ENCODE data around the gene NOL3.

Gene NOL3

GRCh38 chr16:67190448-67191399, 20.4 kb downstream of the NOL3 start:
- no peak for DNase-seq

GRCh38 chr16:67191411-67191994, 21.2 kb downstream of the NOL3 start:
- no peak for DNase-seq

GRCh38 chr16:67191995-67192681, 21.8 kb downstream of the NOL3 start, which contains the start of gene E2F4:
TSS of gene E2F4 (plus strand) at chr16:67192155. CDS start at chr16:67192228, 73 bp downstream.
- peak; percentile 84 for DNase-seq

GRCh38 chr16:67192781-67193361, 22.5 kb downstream of the NOL3 start:
- DNase-seq = no peak

GRCh38 chr16:67193536-67193935, 23.2 kb downstream of the NOL3 start:
- no peak for DNase-seq

- no peak for DNase-seq
Measured at GRCh38 chr16:67194260-67194659, 23.9 kb downstream of the NOL3 start.

GRCh38 chr16:67195676-67196075, 25.3 kb downstream of the NOL3 start:
- DNase-seq = no peak

- no peak for DNase-seq
Measured at GRCh38 chr16:67196881-67197280, 26.5 kb downstream of the NOL3 start.

- no peak for DNase-seq
Measured at GRCh38 chr16:67197704-67198103, 27.4 kb downstream of the NOL3 start.

- DNase-seq = no peak
Measured at GRCh38 chr16:67198238-67198734, 27.9 kb downstream of the NOL3 start.

GRCh38 chr16:67199011-67199807, 28.9 kb downstream of the NOL3 start, which contains the start of gene ELMO3:
TSS of gene ELMO3 (plus strand) at chr16:67199131. CDS start at chr16:67199327, 196 bp downstream.
- no peak for DNase-seq

- DNase-seq = no peak
Measured at GRCh38 chr16:67199808-67200198, 29.5 kb downstream of the NOL3 start.

GRCh38 chr16:67200491-67200890, 30.2 kb downstream of the NOL3 start:
- DNase-seq = no peak

- DNase-seq = no peak
Measured at GRCh38 chr16:67201411-67202345, 31.3 kb downstream of the NOL3 start.

GRCh38 chr16:67202426-67202825, 32.1 kb downstream of the NOL3 start:
- no peak for DNase-seq

GRCh38 chr16:67202956-67203493, 32.7 kb downstream of the NOL3 start:
- no peak for DNase-seq

- DNase-seq = no peak
Measured at GRCh38 chr16:67204076-67204475, 33.7 kb downstream of the NOL3 start.

GRCh38 chr16:67206129-67206837, 35.9 kb downstream of the NOL3 start:
- DNase-seq = no peak

- no peak for DNase-seq
Measured at GRCh38 chr16:67206838-67207248, 36.5 kb downstream of the NOL3 start.
